Measurements from ENCODE around the gene BORCS6.

GRCh38 chr17:8226536-8227237, 36.7 kb upstream of the BORCS6 start:
- TF ChIP-seq CTCF (IDR thresholded peaks at IDR 0.05) (no peak), EZH2 (IDR thresholded peaks at IDR 0.05) (no peak)

Data from neural progenitor cell (in vitro differentiated cells).